Activated CD4-positive, alpha-beta T cell treated with anti-CD3 and anti-CD28 coated beads, Interleukin-2, amount 50 U/mL, for 16 hours (primary cell): ENCODE results near the gene MLPH.

Source experiments
- DNase-seq: peaks from one replicate; pipeline ENCODE4 v3.0.0-alpha.2; 2020

The MLPH gene

DNA sequence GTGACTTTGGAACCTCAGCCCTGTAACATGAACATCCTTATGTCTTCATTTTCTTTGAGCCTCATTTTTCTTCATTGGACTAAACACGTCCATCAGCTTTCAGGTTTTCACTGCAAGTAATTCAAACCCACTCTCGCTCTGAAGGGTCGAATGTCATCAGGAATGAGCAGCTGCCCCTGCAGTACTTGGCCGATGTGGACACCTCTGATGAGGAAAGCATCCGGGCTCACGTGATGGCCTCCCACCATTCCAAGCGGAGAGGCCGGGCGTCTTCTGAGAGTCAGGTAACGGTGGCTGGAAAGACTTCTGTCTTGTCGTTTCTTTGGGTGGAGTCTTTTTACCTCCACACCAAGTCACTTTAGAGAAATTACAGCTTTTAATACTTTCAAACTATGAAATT, 40.2 kb downstream of the MLPH start:
- no peak for DNase-seq

- no peak for DNase-seq
Measured at GRCh38 chr2:237527766-237528165, 40.7 kb downstream of the MLPH start.

DNA sequence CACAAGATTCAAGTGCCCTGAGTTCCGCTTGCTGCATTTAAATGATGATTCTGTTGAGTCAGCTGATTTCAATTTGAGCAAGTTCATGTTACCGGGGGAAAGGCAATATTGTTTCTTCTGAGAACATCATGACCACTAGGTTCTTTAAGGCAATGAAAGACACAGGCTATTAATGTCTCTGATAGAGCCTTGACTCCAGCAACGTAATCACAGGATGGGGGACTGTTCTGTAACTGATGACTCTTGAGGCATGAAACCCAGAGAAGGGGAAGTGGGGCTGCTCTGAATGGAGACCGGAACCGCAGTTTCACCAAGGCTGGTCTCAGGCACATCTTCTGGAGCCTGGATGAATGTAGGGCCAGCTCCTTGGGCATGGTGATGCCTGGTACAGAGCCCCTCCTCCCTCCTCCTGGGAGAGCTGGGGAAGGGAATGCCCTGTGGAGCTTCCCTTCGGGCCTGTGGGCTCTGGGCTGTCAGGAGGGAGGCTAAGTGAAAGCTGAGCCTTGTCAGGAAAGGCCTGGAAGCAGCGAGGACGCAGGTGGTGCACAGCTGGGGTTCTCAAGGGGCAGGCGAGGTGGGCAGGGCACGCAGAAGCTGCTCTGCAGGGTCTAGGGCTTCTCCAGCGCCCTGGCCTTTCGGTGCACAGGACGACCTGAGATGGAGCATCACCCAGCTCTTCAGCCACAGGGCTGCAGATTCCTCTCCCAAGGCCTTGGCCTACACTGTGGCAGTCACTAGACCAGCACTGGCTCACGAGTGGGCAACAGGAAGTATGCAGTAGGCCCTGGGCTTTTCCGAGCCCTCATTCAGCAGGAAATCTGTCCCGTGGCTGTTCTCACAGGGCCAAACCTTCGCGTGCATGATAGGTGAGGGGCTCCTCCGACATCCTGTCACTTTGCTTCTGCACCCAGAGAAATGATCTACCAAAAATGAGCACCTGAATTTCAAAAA, 42.7 kb downstream of the MLPH start:
- DNase-seq = no peak

- no peak for DNase-seq
Measured at GRCh38 chr2:237530472-237531433, 43.7 kb downstream of the MLPH start.

GRCh38 chr2:237532160-237532559, 45.1 kb downstream of the MLPH start:
- DNase-seq = no peak

GRCh38 chr2:237533668-237534161, 46.7 kb downstream of the MLPH start:
- DNase-seq = no peak

GRCh38 chr2:237534380-237534779, 47.3 kb downstream of the MLPH start:
- DNase-seq = no peak

DNA sequence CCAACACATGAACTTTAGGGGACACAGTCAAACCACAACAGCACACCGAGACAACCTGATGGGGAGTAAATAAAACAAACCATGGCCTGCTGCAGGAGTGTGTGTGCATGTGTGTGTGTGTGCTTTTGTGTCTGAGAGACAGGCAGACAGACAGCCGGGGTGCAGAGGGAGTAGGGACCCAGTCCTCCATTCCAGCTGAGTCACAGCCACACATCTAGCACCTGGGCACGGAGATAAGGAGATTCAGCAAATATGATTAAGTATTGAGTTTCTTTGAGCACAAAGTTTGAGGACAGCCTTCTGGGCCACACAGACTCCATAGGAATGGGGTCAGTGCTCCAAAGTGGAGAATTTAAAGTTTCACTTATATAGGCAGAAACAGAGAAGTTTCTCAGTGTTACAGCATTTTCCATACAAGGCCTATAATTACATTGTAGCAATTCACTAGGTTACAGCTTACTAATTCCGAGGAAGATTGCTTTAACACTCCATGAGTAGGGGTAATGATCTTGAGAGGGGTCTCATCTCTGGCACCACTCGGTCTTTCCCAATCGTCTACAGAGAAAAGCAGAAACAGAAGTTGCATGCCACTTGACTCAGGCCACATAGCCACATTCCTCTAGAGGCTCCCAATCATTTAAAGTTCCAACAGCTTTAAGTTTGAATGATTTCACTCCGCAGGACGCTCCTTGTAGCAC, 48.5 kb downstream of the MLPH start:
- no peak for DNase-seq

GRCh38 chr2:237536083-237536415, 49.0 kb downstream of the MLPH start:
- no peak for DNase-seq

GRCh38 chr2:237536617-237537016, 49.6 kb downstream of the MLPH start:
- DNase-seq = no peak

DNA sequence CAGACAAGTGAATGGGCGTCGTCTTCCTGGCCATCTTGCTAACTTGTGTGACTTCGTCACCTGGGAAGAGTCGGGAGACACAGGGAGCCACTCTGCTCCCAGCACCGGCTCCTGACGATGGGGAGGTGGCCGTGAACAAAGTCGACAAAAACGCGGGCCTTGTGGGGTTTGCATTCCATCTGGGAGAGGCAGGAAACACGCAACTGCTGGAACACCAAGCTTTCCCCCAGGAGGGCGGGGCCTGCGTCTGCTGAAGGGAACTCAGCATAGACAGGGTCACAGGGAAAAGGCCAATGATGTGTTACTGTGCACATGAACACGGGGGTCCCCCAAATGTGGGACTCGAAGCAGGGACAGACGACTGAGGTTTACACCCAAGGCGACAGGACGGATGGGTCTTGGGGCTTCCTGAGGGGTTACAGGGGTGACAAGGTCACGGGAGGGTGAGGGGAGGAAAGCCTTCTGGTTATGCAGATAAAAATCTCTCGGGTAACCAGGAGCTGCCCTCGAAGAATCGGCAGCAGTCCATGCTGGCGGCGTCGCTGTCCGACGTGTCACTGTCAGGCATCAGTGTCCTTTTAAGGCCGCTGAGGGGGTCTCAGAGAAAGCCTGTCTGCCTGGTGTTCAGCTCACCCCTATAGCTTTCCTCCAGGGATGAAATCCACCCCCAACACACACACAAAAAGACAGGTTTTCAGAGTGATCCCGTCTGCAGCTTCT, 51.1 kb downstream of the MLPH start:
- no peak for DNase-seq

DNA sequence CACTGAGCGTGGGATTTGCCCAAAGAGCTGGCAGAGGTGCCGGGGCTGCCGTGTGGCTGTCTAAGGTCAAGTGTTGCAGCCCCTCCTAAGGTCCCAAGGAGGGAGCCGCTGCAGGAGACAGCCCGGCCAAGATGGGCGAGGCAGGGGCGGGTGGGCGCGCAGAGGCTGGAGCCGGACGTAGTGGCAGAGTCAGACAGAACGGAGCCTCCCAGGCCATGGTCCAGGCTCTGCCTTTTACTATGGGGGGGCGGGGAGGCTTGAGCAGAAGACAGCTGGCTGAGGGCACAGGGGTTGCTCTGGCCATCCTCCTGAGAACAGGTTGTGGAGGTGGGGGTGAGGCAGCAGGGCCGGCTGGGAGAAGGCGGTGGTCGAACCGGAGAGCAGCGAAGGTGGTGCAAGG, 51.9 kb downstream of the MLPH start:
- no peak for DNase-seq

- no peak for DNase-seq
Measured at GRCh38 chr2:237539681-237540080, 52.6 kb downstream of the MLPH start.

GRCh38 chr2:237540223-237540775, 53.2 kb downstream of the MLPH start:
- no peak for DNase-seq

GRCh38 chr2:237540823-237541222, 53.8 kb downstream of the MLPH start:
- DNase-seq = no peak

DNA sequence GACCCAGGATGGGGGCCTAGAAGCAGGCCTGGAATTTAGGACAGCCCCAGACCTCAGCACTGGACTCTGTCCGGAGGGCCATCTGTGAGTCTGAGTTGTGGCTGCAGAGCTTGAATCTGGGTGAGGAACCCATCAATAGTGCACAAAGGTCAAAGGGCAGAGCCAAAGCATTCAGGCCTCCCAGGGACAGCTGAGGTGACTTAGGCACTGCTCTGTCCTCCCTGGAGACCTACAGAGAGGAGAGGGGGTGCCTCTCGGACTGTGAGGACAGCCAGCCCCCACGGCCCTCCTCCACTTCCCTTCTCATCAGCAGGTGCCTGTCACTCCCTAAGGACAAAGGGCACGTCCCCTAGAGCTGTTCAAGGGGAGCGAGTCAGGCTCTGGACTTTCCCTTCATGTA, 54.2 kb downstream of the MLPH start:
- no peak for DNase-seq

GRCh38 chr2:237542001-237542704, 55.1 kb downstream of the MLPH start:
- DNase-seq = no peak

- DNase-seq = no peak
Measured at GRCh38 chr2:237546040-237546875, 59.2 kb downstream of the MLPH start.

DNA sequence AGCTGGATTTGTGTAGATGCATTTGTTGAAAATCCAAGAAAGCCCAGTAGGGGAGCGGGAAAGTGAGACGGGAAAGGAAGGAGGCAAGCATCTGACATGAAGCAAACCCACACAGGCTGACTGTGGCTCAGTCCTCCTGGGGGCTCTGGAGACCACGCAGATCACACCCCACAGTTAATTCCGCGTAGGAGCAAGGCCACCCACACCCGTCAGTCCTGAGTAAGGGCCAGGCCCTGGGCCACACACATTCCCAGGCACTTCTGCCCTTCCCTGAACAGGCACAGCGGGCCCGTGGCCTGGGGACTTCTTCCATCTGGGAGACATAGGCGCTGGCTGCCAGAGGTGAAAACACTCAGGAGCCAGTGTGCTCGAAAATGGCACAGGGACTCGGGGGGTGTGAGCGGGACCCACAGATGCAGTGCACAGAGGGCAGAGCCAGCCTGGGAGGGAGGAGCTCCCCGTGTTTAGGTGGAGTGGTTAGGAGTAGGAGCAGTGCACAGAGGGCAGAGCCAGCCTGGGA, 59.9 kb downstream of the MLPH start:
- no peak for DNase-seq

DNA sequence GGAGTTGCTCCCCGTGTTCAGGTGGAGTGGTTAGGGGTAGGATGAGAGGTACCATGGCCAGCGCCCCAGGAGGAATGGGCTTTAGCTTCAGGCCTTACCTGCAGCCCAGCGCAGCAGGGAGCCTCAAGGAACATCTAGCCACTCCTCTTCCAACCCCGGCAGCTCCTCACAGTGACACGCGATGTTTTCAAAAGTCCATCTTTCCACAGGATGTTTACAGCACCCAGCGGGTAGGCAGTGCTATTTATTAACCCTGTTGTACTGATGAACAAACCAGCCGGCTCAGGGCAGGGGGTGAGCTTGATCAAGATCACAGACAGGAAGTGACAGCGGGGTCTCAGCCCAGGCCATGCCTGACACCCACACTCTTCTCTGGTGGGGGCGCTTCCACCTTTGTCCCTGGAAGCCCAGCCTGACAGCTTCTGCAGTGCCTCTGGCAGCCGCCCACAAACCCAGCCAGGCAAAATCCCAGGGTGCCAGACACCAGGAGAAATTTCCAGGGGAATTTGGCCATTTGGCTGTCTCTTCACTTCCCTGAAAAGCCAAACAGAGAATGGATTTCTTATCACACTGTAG, 60.9 kb downstream of the MLPH start:
- no peak for DNase-seq
